Transverse colon (tissue), 3 donors: ENCODE data around the gene RAPGEF4.

ENCODE experiments used
- CTCF ChIP-seq, 5 experiments: fragments of 200-600 bp in 3 of 5; fragments of 450-650 bp in 2 of 5; sonication (generic) in 3 of 5; IDR thresholded peaks; 1 replicate in 2 of 5; 2 replicates in 3 of 5; pipeline ENCODE4 v1.5.1; 2016 to 2017; ENCODE audit warnings: antibody characterized with exemption in 5 of 5, inconsistent platforms in 3 of 5, mild to moderate bottlenecking in 2 of 5, moderate library complexity in 1 of 5
- POLR2A ChIP-seq: fragments of 450-650 bp; IDR thresholded peaks from one replicate; pipeline ENCODE4 v1.6.1; 2016; ENCODE audit warnings: antibody characterized with exemption, mild to moderate bottlenecking, moderate library complexity

GRCh38 chr2:172978063-172978383 lies 242.4 kb downstream of the RAPGEF4 start:
- TF ChIP-seq POLR2A (no peak), CTCF (IDR thresholded peaks at IDR 0.05) (no peak)
